Fibroblast of skin of abdomen (primary cell): ENCODE data around the gene CARMIL1.
A peak's percentile ranks its signal among the peaks of the same experiment; 100 is the strongest.
"Not testable (repeated sequence)": the region's sequence is repeated elsewhere in the genome, so short reads cannot be mapped to it uniquely, and the experiment has no call there.

Experiments used
- DNase-seq: peaks from one replicate; pipeline ENCODE4 v3.0.0-alpha.2; 2013

The CARMIL1 gene

DNA sequence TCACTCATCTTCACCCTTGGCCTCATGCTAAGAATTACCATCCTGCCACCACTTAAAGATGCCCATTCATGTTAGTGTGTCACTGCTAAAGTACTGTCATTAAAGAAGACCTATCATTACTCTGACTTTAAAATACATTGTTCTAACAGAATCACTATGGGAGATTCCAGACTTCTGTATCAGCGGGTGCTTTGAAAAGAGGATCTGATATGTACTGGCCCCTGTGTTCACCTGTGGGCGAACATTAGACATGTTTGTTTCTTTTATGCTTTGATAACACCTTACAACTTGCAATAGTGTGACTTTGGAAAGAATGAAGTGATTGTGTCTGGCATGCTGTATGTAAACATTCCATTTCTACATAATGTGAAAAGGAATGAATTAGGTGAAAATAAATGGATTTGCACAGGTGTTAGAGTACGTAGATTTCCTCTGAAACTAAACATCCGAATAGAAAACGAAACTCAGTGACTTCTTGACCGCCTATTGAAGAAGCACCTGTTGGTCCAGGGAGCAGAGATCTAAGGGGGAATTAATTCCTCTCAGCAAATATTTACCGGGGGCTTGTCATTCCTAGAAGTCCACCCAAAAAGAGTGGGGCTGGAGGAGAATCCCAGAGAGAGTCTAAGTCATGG lies 132.3 kb downstream of the CARMIL1 start:
- DNase-seq, result no peak

GRCh38 chr6:25413207-25413905 lies 134.2 kb downstream of the CARMIL1 start:
- peak; percentile 54 for DNase-seq

DNA sequence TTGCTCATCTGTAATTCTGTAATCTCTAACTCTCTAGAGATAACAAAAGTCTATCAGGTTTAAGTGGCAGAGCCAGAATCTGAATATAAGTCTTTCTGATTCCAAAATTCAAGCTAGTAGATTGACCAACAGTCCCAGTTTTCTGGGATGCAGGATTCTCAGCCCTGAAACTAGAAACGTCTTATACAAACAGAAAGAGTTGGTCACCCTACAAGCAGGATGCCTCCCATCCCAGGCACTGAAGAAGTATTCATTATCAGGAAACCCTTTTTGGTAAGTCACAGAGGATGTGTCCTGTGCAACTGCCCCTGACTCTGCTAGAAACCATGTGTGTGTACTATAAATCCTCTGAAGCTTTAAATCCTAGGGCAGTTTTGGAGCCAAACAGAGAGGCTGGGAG lies 135.0 kb downstream of the CARMIL1 start:
- DNase-seq, result no peak

DNA sequence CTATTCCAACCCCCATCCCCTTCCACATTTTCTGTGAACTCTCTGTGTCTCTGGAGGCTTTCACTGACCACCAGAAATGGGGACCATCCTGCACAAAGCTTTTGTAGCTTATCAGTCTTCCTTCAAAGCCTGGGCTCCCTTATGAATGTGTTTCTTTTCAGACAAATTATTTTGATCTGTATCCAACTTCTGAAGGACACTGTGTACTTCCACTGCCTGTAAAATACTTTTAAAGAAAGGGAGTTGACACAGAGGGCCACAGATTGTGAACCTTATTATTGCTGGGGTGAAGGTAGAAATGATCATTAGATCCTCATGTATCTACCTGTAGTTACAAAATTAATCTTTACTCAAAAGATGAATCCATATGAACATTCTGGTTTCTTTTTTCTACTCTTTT lies 135.6 kb downstream of the CARMIL1 start:
- no peak for DNase-seq

- no peak for DNase-seq
These were observed 136.1 kb downstream of the CARMIL1 start for GRCh38 chr6:25415274-25415673.

DNA sequence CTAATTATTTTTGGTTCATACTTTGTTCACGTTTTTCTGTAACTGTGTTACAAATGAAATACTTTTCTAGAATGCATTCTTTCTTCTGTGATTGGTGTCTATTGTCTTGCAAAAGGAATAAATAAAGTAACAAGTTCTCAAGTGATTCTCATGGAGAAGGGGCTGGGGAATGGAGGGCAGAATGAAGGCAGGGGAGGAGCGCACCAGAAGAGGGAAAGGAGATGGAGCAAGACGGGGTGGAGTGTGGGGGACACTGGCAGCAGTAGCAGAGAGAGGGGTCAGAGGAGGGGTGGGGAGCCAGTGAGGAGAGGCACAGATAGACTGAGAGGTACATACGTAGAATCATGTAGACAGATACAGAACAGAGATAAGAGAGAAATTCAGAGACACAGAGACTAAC lies 136.5 kb downstream of the CARMIL1 start:
- DNase-seq, result no peak

DNA sequence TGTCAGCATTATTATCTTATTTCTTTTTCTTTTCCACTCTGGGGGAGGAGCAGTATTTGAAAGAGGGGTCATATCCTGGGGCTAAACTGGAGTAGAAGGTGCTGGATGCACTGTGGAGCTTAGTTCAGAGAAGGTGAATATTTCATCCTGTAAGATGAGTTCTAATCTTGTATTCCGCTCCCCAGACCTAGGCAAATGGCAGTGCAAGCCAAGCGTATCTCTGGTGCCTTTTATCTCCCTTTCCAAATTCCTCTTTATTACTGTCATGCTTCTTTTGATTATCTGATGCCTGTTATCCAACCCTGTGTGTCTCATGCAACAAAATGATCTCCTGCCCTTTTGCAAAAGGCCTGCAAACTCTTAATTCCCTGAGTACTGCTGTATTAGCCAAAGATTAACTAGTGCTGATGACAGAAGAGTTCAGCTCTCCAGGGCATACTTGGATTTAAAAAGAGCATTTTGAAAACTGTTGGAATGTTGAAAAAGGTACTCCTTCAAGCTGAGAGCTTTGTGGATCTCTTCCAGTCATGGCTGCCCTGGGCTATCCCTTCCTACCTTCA lies 138.0 kb downstream of the CARMIL1 start:
- no peak for DNase-seq

GRCh38 chr6:25418454-25419052 lies 139.4 kb downstream of the CARMIL1 start:
- DNase-seq, result peak; percentile 16

- no peak for DNase-seq
These were observed 140.7 kb downstream of the CARMIL1 start for GRCh38 chr6:25419879-25420278.

DNA sequence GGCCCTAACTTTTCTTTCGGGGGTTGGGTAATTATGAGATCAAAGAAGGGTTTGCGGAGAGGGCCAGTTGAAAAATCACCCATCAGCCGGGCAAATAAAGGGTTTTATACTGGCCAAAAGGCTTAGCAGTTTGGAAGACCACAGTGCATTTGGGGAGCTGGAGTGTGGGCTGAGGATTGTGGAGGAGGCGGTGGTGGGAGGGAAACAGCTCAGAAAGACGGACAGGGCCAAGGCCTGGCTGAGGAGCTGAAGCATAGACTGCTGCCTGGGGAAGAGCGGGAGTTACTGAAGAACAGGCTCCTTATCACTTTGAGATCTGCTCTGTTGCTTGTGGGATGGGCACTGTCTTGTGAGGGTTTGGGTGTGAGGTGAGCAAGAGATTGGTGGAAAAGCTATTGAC lies 144.2 kb downstream of the CARMIL1 start:
- DNase-seq, result no peak

- DNase-seq, result no peak
These were observed 145.1 kb downstream of the CARMIL1 start for GRCh38 chr6:25424303-25424702.

GRCh38 chr6:25427549-25427948 lies 148.4 kb downstream of the CARMIL1 start:
- DNase-seq, result no peak

GRCh38 chr6:25428758-25429317 lies 149.7 kb downstream of the CARMIL1 start:
- no peak for DNase-seq

- DNase-seq, result no peak
These were observed 152.3 kb downstream of the CARMIL1 start for GRCh38 chr6:25431306-25431974.

- DNase-seq, result no peak
These were observed 152.8 kb downstream of the CARMIL1 start for GRCh38 chr6:25431975-25432307.

- no peak for DNase-seq
These were observed 155.7 kb downstream of the CARMIL1 start for GRCh38 chr6:25434921-25435320.

- DNase-seq, result no peak
These were observed 156.3 kb downstream of the CARMIL1 start for GRCh38 chr6:25435416-25435985.

DNA sequence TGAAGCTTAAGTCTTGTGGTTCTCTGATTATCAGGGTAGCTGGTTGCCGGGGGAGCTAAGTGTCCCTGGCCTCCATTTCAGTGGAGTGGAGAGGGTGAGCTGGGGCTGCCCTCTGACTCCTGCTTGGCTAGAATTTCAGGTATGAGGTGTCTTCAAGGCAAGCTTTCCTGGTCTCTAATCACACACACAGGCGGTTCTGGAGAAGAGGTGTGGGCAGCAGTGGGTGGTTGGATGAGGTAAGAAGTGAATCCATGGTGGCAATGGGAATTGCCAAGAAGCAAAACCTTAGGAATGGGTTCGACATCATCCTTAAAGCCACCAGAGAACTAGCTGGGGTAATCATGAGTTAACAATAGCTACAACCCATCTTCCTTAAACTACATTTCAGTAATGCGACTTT lies 157.6 kb downstream of the CARMIL1 start:
- no peak for DNase-seq

- no peak for DNase-seq
These were observed 160.2 kb downstream of the CARMIL1 start for GRCh38 chr6:25439368-25439767.

DNA sequence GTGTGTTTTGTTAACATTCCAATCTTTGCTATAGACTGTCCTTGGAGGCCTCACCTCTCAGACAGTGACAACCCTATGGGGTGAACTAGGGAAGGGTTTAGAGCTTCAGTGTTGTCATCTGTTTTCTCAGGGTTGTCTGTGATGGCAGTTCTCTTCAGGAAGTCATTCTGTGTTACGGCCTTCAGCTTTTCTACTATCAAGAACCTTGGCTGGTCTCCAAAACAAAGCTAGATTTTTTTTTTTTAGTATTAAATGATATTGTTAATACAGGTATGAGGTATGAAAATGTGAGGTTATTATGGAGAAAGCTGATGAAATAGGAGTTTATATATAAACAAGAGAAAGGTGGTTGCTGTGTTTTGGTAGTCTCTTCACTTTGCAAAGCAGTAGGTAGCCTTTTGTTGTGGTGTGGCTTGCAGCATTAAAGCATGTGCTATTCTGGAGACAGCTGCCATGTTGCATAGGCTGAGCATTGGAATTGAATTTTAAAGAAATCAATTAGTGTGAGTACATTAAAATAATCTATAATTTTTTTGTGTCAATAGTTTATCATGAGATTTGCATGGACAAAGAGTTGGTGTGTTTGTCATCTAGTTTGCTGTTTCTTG lies 162.6 kb downstream of the CARMIL1 start:
- no peak for DNase-seq

GRCh38 chr6:25442898-25443297 lies 163.7 kb downstream of the CARMIL1 start:
- no peak for DNase-seq

- DNase-seq, result not testable (repeated sequence)
These were observed 165.3 kb downstream of the CARMIL1 start for GRCh38 chr6:25444521-25444920.
